CD14-positive monocyte (primary cell): Measurements from ENCODE around the gene TEKT2. TPM values are rescaled to one million over a fixed set of nuclear protein-coding genes. Genes with fewer than 3 reads are reported as not detected.

Experiments
- DNase-seq, 3 donors: peaks; one replicate each; pipeline ENCODE4 v3.0.0-alpha.2; 2011 to 2022
- H2AFZ ChIP-seq: 2 replicates; pipeline ENCODE4 v1.6.0; 2012; ENCODE audit warnings: mild to moderate bottlenecking, low read depth, low read length, inconsistent platforms; ENCODE audit not compliant: insufficient read depth, poor library complexity, severe bottlenecking
- H3K27ac ChIP-seq, 2 donors: 1 replicate in 1 of 2; 2 replicates in 1 of 2; pipeline ENCODE4 v1.5.1; 2012 to 2013; ENCODE audit warnings: low read length in 2 of 2, control low read depth in 1 of 2, inconsistent platforms in 1 of 2, low read depth in 1 of 2, mild to moderate bottlenecking in 1 of 2
- H3K27me3 ChIP-seq, 2 donors: one replicate each; pipeline versions ENCODE4 v1.6.0 to v1.6.1; 2011 to 2013; ENCODE audit warnings: low read length in 2 of 2; ENCODE audit not compliant: control insufficient read depth in 2 of 2, insufficient read depth in 2 of 2
- H3K36me3 ChIP-seq, 2 donors: replicated peaks in 1 of 2; 1 replicate in 1 of 2; 2 replicates in 1 of 2; pipeline versions ENCODE4 v1.5.1 to v1.6.1; 2012 to 2013; ENCODE audit warnings: low read length in 2 of 2, control low read depth in 1 of 2, inconsistent platforms in 1 of 2, mild to moderate bottlenecking in 1 of 2; ENCODE audit not compliant: insufficient read depth in 2 of 2, control insufficient read depth in 1 of 2
- H3K4me1 ChIP-seq, 2 donors: 1 replicate in 1 of 2; 2 replicates in 1 of 2; pipeline versions ENCODE4 v1.5.1 to v1.6.1; 2012 to 2013; ENCODE audit warnings: low read length in 2 of 2, control low read depth in 1 of 2, inconsistent platforms in 1 of 2, mild to moderate bottlenecking in 1 of 2, moderate library complexity in 1 of 2; ENCODE audit not compliant: insufficient read depth in 2 of 2, control insufficient read depth in 1 of 2
- H3K4me2 ChIP-seq: replicated peaks from 2 replicates; pipeline ENCODE3; 2012; ENCODE audit warnings: low read length, moderate library complexity, mild to moderate bottlenecking; ENCODE audit not compliant: poor library complexity, severe bottlenecking; ENCODE audit errors: extremely low read depth
- H3K4me3 ChIP-seq, 3 experiments: fragments of 200-600 bp in 1 of 3; sonication (generic) in 1 of 3; replicated peaks in 1 of 3; 1 replicate in 2 of 3; 2 replicates in 1 of 3; pipeline ENCODE4 v1.5.1; 2011 to 2013; ENCODE audit warnings: low read length in 3 of 3, mild to moderate bottlenecking in 3 of 3, control low read depth in 2 of 3, low read depth in 2 of 3, inconsistent platforms in 1 of 3, moderate library complexity in 1 of 3
- H3K79me2 ChIP-seq: 2 replicates; pipeline ENCODE4 v1.6.0; 2012; ENCODE audit warnings: mild to moderate bottlenecking, control low read depth, inconsistent platforms, low read length, moderate library complexity; ENCODE audit not compliant: insufficient read depth
- H3K9ac ChIP-seq: 2 replicates; pipeline ENCODE4 v1.6.0; 2017; ENCODE audit warnings: low read length, mild to moderate bottlenecking; ENCODE audit not compliant: insufficient read depth, poor library complexity, severe bottlenecking
- H3K9me3 ChIP-seq, 2 donors: replicated peaks in 1 of 2; 1 replicate in 1 of 2; 2 replicates in 1 of 2; pipeline versions ENCODE4 v1.5.1 to v1.6.1; 2012 to 2013; ENCODE audit warnings: low read length in 2 of 2, control low read depth in 1 of 2; ENCODE audit not compliant: control insufficient read depth in 1 of 2, insufficient read depth in 1 of 2
- H4K20me1 ChIP-seq: 2 replicates; pipeline ENCODE4 v1.6.0; 2012; ENCODE audit warnings: mild to moderate bottlenecking, low read length, control low read depth, moderate library complexity; ENCODE audit not compliant: insufficient read depth
- H3K27ac Mint-ChIP-seq, 7 donors: one replicate each; pipeline ENCODE4 v1.8.0; 2020; ENCODE audit warnings: mild to moderate bottlenecking in 7 of 7, mixed read lengths in 7 of 7, moderate library complexity in 6 of 7, inconsistent platforms in 2 of 7
- H3K27me3 Mint-ChIP-seq, 3 donors: one replicate each; pipeline ENCODE4 v1.8.0; 2021 to 2022; ENCODE audit warnings: low read depth in 3 of 3, mild to moderate bottlenecking in 3 of 3, mixed read lengths in 3 of 3, moderate library complexity in 3 of 3, inconsistent platforms in 1 of 3
- H3K36me3 Mint-ChIP-seq, 2 donors: one replicate each; pipeline ENCODE4 v1.8.0; 2020; ENCODE audit warnings: mixed read lengths in 2 of 2, inconsistent platforms in 1 of 2, mild to moderate bottlenecking in 1 of 2
- H3K4me1 Mint-ChIP-seq: one replicate; pipeline ENCODE4 v1.8.0; 2020; ENCODE audit warnings: mild to moderate bottlenecking, mixed read lengths
- H3K4me3 Mint-ChIP-seq, 2 donors: one replicate each; pipeline ENCODE4 v1.8.0; 2020; ENCODE audit warnings: mild to moderate bottlenecking in 2 of 2, mixed read lengths in 2 of 2, moderate library complexity in 1 of 2
- H3K9me3 Mint-ChIP-seq, 7 donors: one replicate each; pipeline ENCODE4 v1.8.0; 2020 to 2022; ENCODE audit warnings: mixed read lengths in 7 of 7, mild to moderate bottlenecking in 6 of 7, moderate library complexity in 6 of 7, inconsistent platforms in 2 of 7
- CTCF ChIP-seq: fragments of 200-600 bp; IDR thresholded peaks from one replicate; pipeline ENCODE4 v1.8.0; 2022; ENCODE audit warnings: antibody characterized with exemption, mild to moderate bottlenecking
- WGBS: methylation state at CpG from one replicate; pipeline ENCODE4 v1.1.5; 2013; ENCODE audit warnings: missing lambda C conversion rate; ENCODE audit not compliant: insufficient coverage; 5-methylcytosine and 5-hydroxymethylcytosine counted together
- intact Hi-C, 2 donors: fragments of 100-400 bp; cut with micrococcal nuclease; formaldehyde crosslinking; loops; one replicate each; pipeline versions ENCODE4 v1.15.0 to v1.15.1; 2023
- polyA plus RNA-seq, 3 donors: library from polyadenylated mRNA; depleted of rRNA in 1 of 3; unstranded in 2 of 3; stranded (reverse) in 1 of 3; fragments of 300-500 nt in 2 of 3; fragments of >200 nt in 1 of 3; fragmentation: Illumina TruSeq in 2 of 3; gene quantifications; 1 replicate in 2 of 3; 2 replicates in 1 of 3; pipeline ENCODE4 v1.2.3, GENCODE V29; 2012 to 2021

Gene TEKT2
- polyA plus RNA-seq, 3 donors: 0.23 TPM; not detected in 2

- Histone ChIP-seq H3K36me3 (peaks cover 36 to 51% of the 10 kb centered on the region in 2 donors), H3K9me3 (no peaks in the 10 kb centered on the region), H3K4me2 (no peak overlapping the region), H3K79me2 (peaks cover 14% of the 10 kb centered on the region), H3K9ac (no peak overlapping the region), H3K27me3 (no peaks in the 10 kb centered on the region), H3K4me1 (peaks cover 38 to 43% of the 10 kb centered on the region in 2 donors), H2AFZ (peak overlapping the region; percentile 79), H3K4me3 (no peak overlapping the region), H4K20me1 (peaks cover 6% of the 10 kb centered on the region), H3K27ac (peak overlapping the region; percentile 67 to 90)
- Mint-ChIP-seq H3K4me3 (no peak overlapping the region), H3K4me1 (peaks cover 44% of the 10 kb centered on the region), H3K9me3 (peaks cover 0 to 3% (median 0%) of the 10 kb centered on the region in 7 donors), H3K27ac (peak overlapping the region; percentile 79 to 94 (median 90)), H3K27me3 (peaks cover 0 to 6% (median 0%) of the 10 kb centered on the region in 3 donors), H3K36me3 (peaks cover 36 to 51% of the 10 kb centered on the region in 2 donors)
- DNase-seq: no peak
- no peak for TF ChIP-seq CTCF
- WGBS: 76% methylated on average over 6 of the region's 16 CpGs
- intact Hi-C loops: loop anchor here in 1 of 2 donors (5.0 kb wide), 1 partner anchor 91 kb away; no protein-coding TSS in a partner anchor
Measured at GRCh38 chr1:36096500-36097432, 12.9 kb downstream of the TEKT2 start.

DNA sequence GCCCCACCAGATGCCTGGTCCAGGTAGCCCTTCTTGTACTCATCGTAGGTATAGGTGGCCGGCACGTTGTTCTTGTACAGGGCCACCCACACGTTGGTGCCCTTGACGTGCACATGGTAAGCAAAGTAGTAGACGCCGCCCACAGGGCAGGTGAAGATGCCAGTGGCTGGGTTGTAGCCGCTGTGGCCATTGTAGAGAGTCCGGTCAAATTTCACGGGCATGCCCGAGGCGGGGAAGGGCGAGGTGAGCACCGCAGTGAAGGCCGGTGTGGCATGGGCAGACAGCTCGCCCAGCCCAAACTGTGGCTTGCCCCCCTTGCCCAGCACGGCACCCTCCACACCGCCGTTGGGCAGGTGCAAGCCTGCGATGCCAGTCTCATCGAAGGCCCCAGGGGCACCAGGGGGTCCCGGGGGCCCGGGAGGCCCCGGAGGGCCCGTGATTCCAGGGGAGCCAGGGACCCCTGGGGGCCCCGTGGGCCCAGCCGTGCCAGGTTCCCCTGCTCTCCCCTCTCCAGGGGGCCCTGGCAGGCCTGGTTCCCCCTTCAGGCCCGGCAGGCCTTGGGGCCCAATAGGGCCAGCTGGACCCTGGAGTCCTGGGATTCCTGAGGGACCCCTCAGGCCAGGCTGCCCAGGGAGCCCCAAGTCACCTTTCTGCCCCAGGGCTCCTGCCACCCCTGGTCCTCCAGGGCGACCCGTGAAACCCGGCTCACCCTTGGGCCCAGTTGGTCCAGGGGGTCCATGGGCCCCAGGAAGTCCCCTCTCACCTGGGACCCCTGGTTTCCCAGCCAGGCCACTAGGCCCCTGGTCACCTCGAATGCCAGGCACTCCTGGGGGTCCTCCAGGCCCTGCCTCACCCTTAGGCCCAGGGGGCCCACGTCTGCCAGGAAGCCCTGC lies 14.0 kb downstream of the TEKT2 start:
- no peak overlapping the region for H3K4me2 ChIP-seq
- peaks cover 24 to 39% of the 10 kb centered on the region in 2 donors for H3K36me3 Mint-ChIP-seq
- H3K4me1 Mint-ChIP-seq: peaks cover 44% of the 10 kb centered on the region
- no peaks in the 10 kb centered on the region for H3K27me3 ChIP-seq
- H3K4me3 ChIP-seq: no peak overlapping the region
- TF ChIP-seq CTCF: no peak
- intact Hi-C loops: loop anchor here (2.0 to 5.0 kb wide), 2 partner anchors 89 to 91 kb away; no protein-coding TSS in a partner anchor
- no peak overlapping the region for H3K9ac ChIP-seq
- H3K27ac Mint-ChIP-seq: peak overlapping the region in 2 of 7 donors; percentile 30 to 37
- peaks cover 38 to 43% of the 10 kb centered on the region in 2 donors for H3K4me1 ChIP-seq
- H2AFZ ChIP-seq: no peak overlapping the region
- no peaks in the 10 kb centered on the region for H3K9me3 ChIP-seq
- DNase-seq: no peak
- no peak overlapping the region for H3K27ac ChIP-seq
- no peak overlapping the region for H3K4me3 Mint-ChIP-seq
- H4K20me1 ChIP-seq: no peaks in the 10 kb centered on the region
- H3K9me3 Mint-ChIP-seq: peaks cover 0 to 4% (median 0%) of the 10 kb centered on the region in 7 donors
- peaks cover 4% of the 10 kb centered on the region for H3K79me2 ChIP-seq
- peaks cover 24 to 39% of the 10 kb centered on the region in 2 donors for H3K36me3 ChIP-seq
- peaks cover 0 to 6% (median 1%) of the 10 kb centered on the region in 3 donors for H3K27me3 Mint-ChIP-seq
- whole genome bisulfite sequencing: 97% methylated on average over 33 of the region's 33 CpGs
